ENCODE measurements around the gene CEACAM8.

DNA sequence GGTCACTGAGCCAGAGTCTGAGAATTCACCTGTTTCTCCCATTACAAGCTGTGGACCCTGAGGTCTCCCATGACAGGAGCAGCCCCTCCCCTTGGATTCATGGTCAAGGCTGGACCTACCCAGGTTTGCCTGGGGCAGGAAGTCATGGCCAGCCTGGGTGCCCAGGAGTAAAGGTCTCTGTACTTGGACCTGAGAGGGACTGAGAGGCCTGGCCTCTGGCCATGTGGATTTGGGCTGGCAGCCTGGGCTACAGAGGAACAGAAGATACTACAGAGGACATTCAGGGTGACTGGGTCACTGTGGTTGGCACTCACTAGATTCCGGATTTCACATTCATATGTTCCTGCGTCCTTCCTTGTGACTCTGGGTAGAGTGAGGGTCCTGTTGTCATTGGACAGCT is 31.5 kb upstream of the CEACAM8 start:
- TF ChIP-seq EZH2 (IDR thresholded peaks at IDR 0.05), result no peak
- TF ChIP-seq EZH2phosphoT487 (IDR thresholded peaks at IDR 0.05), result no peak
- TF ChIP-seq, protein P1, sequence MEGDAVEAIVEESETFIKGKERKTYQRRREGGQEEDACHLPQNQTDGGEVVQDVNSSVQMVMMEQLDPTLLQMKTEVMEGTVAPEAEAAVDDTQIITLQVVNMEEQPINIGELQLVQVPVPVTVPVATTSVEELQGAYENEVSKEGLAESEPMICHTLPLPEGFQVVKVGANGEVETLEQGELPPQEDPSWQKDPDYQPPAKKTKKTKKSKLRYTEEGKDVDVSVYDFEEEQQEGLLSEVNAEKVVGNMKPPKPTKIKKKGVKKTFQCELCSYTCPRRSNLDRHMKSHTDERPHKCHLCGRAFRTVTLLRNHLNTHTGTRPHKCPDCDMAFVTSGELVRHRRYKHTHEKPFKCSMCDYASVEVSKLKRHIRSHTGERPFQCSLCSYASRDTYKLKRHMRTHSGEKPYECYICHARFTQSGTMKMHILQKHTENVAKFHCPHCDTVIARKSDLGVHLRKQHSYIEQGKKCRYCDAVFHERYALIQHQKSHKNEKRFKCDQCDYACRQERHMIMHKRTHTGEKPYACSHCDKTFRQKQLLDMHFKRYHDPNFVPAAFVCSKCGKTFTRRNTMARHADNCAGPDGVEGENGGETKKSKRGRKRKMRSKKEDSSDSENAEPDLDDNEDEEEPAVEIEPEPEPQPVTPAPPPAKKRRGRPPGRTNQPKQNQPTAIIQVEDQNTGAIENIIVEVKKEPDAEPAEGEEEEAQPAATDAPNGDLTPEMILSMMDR (IDR thresholded peaks at IDR 0.05), result no peak
